Measurements from ENCODE around the gene PCDHGA1. TPM values are rescaled to one million over a fixed set of nuclear protein-coding genes. Genes with fewer than 3 reads are reported as not detected.

PCDHGA1 gene
- total and polyA plus RNA-seq, 9 donors, result 0.44 to 0.86 (median 0.63) TPM

DNA sequence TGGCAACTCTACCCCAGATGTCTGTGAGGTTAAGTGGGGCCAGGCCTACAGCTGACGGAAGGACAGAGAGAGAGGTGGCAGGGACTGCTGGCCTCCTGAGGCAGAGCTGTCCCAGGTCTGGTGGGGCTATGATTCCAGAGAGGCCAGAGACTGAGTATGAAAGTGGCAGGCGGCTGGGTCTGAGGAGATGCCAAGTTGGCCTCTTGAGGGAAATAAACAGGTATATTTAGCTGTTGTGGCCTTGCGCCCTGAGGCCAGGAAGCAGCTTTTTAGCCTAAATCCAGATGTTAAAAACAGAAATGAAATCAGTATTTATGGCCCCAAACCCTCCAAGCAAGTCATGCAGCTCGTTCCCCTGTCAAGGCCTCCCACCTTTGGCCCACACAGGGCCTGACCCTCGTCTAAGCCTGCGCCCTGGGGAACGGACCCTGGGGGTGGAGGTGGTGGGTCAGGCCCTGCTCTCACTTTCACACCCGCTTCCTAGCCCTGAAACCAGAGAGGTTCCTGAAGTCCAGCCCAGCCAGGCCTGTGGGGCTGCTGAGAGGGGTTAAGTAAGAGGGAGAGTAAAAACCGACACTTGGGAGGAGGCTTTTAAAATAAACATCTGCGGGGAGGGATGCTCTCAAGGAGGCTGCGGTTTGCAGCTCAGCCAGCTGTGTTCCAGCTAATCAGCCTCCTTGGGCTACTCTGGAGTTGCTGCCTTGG is 177.2 kb downstream of the PCDHGA1 start:
- H3K9me3 ChIP-seq (replicated peaks; ENCODE audit: control insufficient read depth, low read depth, low read length), result no peaks in the 10 kb centered on the region
- H3K27me3 ChIP-seq (ENCODE audit: control insufficient read depth, insufficient read depth, low read length), result no peaks in the 10 kb centered on the region
- 14% methylated on average over 6 of the region's 11 CpGs for WGBS (ENCODE audit: insufficient coverage)
- H3K27ac ChIP-seq (ENCODE audit: low read length), result peak overlapping the region; percentile 94
- H3K4me3 ChIP-seq (ENCODE audit: low read length), result no peak overlapping the region
- peaks cover 52% of the 10 kb centered on the region for H3K4me1 ChIP-seq (ENCODE audit: control insufficient read depth, insufficient read depth, low read length)
- peak; percentile 95 for DNase-seq
- H3K36me3 ChIP-seq (ENCODE audit: control insufficient read depth, insufficient read depth, low read length), result peaks cover 70% of the 10 kb centered on the region

- Histone ChIP-seq H3K36me3 (ENCODE audit: control insufficient read depth, insufficient read depth, low read length) (peaks cover 64% of the 10 kb centered on the region), H3K4me3 (ENCODE audit: low read length) (peak overlapping the region; percentile 1), H3K27ac (ENCODE audit: low read length) (peak overlapping the region; percentile 94), H3K9me3 (replicated peaks; ENCODE audit: control insufficient read depth, low read depth, low read length) (no peaks in the 10 kb centered on the region), H3K27me3 (ENCODE audit: control insufficient read depth, insufficient read depth, low read length) (no peaks in the 10 kb centered on the region), H3K4me1 (ENCODE audit: control insufficient read depth, insufficient read depth, low read length) (peaks cover 61% of the 10 kb centered on the region)
- no peak for DNase-seq
- 10% methylated on average over 9 of the region's 9 CpGs for WGBS (ENCODE audit: insufficient coverage)
Observed at GRCh38 chr5:141508440-141508797, 178.1 kb downstream of the PCDHGA1 start.

GRCh38 chr5:141508798-141509611 is 178.7 kb downstream of the PCDHGA1 start:
- Histone ChIP-seq H3K9me3 (replicated peaks; ENCODE audit: control insufficient read depth, low read depth, low read length) (no peaks in the 10 kb centered on the region), H3K27me3 (ENCODE audit: control insufficient read depth, insufficient read depth, low read length) (no peaks in the 10 kb centered on the region), H3K4me1 (ENCODE audit: control insufficient read depth, insufficient read depth, low read length) (peaks cover 64% of the 10 kb centered on the region), H3K36me3 (ENCODE audit: control insufficient read depth, insufficient read depth, low read length) (peaks cover 59% of the 10 kb centered on the region), H3K4me3 (ENCODE audit: low read length) (peak overlapping the region; percentile 11), H3K27ac (ENCODE audit: low read length) (peak overlapping the region; percentile 94)
- 11% methylated on average over 6 of the region's 23 CpGs for WGBS (ENCODE audit: insufficient coverage)
- DNase-seq, result peak; percentile 91

- no peak overlapping the region for H3K4me3 ChIP-seq (ENCODE audit: low read length)
- peaks cover 53% of the 10 kb centered on the region for H3K36me3 ChIP-seq (ENCODE audit: control insufficient read depth, insufficient read depth, low read length)
- DNase-seq, result no peak
- H3K9me3 ChIP-seq (replicated peaks; ENCODE audit: control insufficient read depth, low read depth, low read length), result no peaks in the 10 kb centered on the region
- no peak overlapping the region for H3K27ac ChIP-seq (ENCODE audit: low read length)
- H3K4me1 ChIP-seq (ENCODE audit: control insufficient read depth, insufficient read depth, low read length), result peaks cover 71% of the 10 kb centered on the region
- WGBS (ENCODE audit: insufficient coverage), result 60% methylated on average over 1 of the region's 9 CpGs
- H3K27me3 ChIP-seq (ENCODE audit: control insufficient read depth, insufficient read depth, low read length), result no peaks in the 10 kb centered on the region
Observed at GRCh38 chr5:141510160-141510559, 179.8 kb downstream of the PCDHGA1 start.

DNA sequence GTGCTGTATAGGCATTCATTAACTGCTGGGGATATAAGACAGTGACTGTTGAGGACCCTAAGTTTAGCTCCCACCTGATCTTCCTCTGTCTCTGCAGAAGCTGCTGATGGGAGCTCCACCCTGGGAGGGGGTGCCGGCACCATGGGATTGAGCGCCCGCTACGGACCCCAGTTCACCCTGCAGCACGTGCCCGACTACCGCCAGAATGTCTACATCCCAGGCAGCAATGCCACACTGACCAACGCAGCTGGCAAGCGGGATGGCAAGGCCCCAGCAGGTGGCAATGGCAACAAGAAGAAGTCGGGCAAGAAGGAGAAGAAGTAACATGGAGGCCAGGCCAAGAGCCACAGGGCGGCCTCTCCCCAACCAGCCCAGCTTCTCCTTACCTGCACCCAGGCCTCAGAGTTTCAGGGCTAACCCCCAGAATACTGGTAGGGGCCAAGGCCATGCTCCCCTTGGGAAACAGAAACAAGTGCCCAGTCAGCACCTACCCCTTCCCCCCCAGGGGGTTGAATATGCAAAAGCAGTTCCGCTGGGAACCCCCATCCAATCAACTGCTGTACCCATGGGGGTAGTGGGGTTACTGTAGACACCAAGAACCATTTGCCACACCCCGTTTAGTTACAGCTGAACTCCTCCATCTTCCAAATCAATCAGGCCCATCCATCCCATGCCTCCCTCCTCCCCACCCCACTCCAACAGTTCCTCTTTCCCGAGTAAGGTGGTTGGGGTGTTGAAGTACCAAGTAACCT is 180.7 kb downstream of the PCDHGA1 start:
- no peak overlapping the region for H3K27ac ChIP-seq (ENCODE audit: low read length)
- no peaks in the 10 kb centered on the region for H3K9me3 ChIP-seq (replicated peaks; ENCODE audit: control insufficient read depth, low read depth, low read length)
- no peak overlapping the region for H3K4me3 ChIP-seq (ENCODE audit: low read length)
- peaks cover 80% of the 10 kb centered on the region for H3K4me1 ChIP-seq (ENCODE audit: control insufficient read depth, insufficient read depth, low read length)
- H3K36me3 ChIP-seq (ENCODE audit: control insufficient read depth, insufficient read depth, low read length), result peaks cover 49% of the 10 kb centered on the region
- DNase-seq, result no peak
- H3K27me3 ChIP-seq (ENCODE audit: control insufficient read depth, insufficient read depth, low read length), result no peaks in the 10 kb centered on the region
- 92% methylated on average over 10 of the region's 14 CpGs for WGBS (ENCODE audit: insufficient coverage)

- peak overlapping the region; percentile 97 for H3K27ac ChIP-seq (ENCODE audit: low read length)
- 88% methylated on average over 2 of the region's 4 CpGs for WGBS (ENCODE audit: insufficient coverage)
- no peak overlapping the region for H3K4me3 ChIP-seq (ENCODE audit: low read length)
- DNase-seq, result no peak
- H3K4me1 ChIP-seq (ENCODE audit: control insufficient read depth, insufficient read depth, low read length), result peaks cover 84% of the 10 kb centered on the region
- H3K36me3 ChIP-seq (ENCODE audit: control insufficient read depth, insufficient read depth, low read length), result peaks cover 49% of the 10 kb centered on the region
- H3K27me3 ChIP-seq (ENCODE audit: control insufficient read depth, insufficient read depth, low read length), result no peaks in the 10 kb centered on the region
- no peaks in the 10 kb centered on the region for H3K9me3 ChIP-seq (replicated peaks; ENCODE audit: control insufficient read depth, low read depth, low read length)
Observed at GRCh38 chr5:141511771-141512325, 181.5 kb downstream of the PCDHGA1 start.

GRCh38 chr5:141512390-141512910 is 182.1 kb downstream of the PCDHGA1 start:
- H3K27ac ChIP-seq (ENCODE audit: low read length), result peak overlapping the region; percentile 97
- peak overlapping the region; percentile 60 for H3K4me3 ChIP-seq (ENCODE audit: low read length)
- DNase-seq, result peak; percentile 84
- peaks cover 50% of the 10 kb centered on the region for H3K36me3 ChIP-seq (ENCODE audit: control insufficient read depth, insufficient read depth, low read length)
- no peaks in the 10 kb centered on the region for H3K9me3 ChIP-seq (replicated peaks; ENCODE audit: control insufficient read depth, low read depth, low read length)
- no peaks in the 10 kb centered on the region for H3K27me3 ChIP-seq (ENCODE audit: control insufficient read depth, insufficient read depth, low read length)
- H3K4me1 ChIP-seq (ENCODE audit: control insufficient read depth, insufficient read depth, low read length), result peaks cover 85% of the 10 kb centered on the region
- 10% methylated on average over 13 of the region's 28 CpGs for WGBS (ENCODE audit: insufficient coverage)

- DNase-seq, result peak; percentile 78
- 0% methylated on average over 27 of the region's 43 CpGs for WGBS (ENCODE audit: insufficient coverage)
- Histone ChIP-seq H3K4me1 (ENCODE audit: control insufficient read depth, insufficient read depth, low read length) (peaks cover 84% of the 10 kb centered on the region), H3K9me3 (replicated peaks; ENCODE audit: control insufficient read depth, low read depth, low read length) (no peaks in the 10 kb centered on the region), H3K27me3 (ENCODE audit: control insufficient read depth, insufficient read depth, low read length) (no peaks in the 10 kb centered on the region), H3K27ac (ENCODE audit: low read length) (peak overlapping the region; percentile 97), H3K4me3 (ENCODE audit: low read length) (peak overlapping the region; percentile 60), H3K36me3 (ENCODE audit: control insufficient read depth, insufficient read depth, low read length) (peaks cover 45% of the 10 kb centered on the region)
Observed at GRCh38 chr5:141512911-141513626, 182.8 kb downstream of the PCDHGA1 start.

GRCh38 chr5:141513627-141514329 is 183.5 kb downstream of the PCDHGA1 start:
- WGBS (ENCODE audit: insufficient coverage), result 0% methylated on average over 6 of the region's 29 CpGs
- DNase-seq, result peak; percentile 96
- Histone ChIP-seq H3K27ac (ENCODE audit: low read length) (peak overlapping the region; percentile 97), H3K4me1 (ENCODE audit: control insufficient read depth, insufficient read depth, low read length) (peaks cover 83% of the 10 kb centered on the region), H3K4me3 (ENCODE audit: low read length) (peak overlapping the region; percentile 60), H3K27me3 (ENCODE audit: control insufficient read depth, insufficient read depth, low read length) (no peaks in the 10 kb centered on the region), H3K36me3 (ENCODE audit: control insufficient read depth, insufficient read depth, low read length) (peaks cover 46% of the 10 kb centered on the region), H3K9me3 (replicated peaks; ENCODE audit: control insufficient read depth, low read depth, low read length) (no peaks in the 10 kb centered on the region)
